GM15510 (cell line): Measurements from ENCODE around the gene TP53I3.

Experiments
- POLR2A ChIP-seq: IDR thresholded peaks from 3 replicates; pipeline ENCODE4 v1.6.1; 2011; ENCODE audit warnings: borderline replicate concordance; ENCODE audit not compliant: insufficient read length; ENCODE audit errors: extremely low read depth

Gene TP53I3, protein sequence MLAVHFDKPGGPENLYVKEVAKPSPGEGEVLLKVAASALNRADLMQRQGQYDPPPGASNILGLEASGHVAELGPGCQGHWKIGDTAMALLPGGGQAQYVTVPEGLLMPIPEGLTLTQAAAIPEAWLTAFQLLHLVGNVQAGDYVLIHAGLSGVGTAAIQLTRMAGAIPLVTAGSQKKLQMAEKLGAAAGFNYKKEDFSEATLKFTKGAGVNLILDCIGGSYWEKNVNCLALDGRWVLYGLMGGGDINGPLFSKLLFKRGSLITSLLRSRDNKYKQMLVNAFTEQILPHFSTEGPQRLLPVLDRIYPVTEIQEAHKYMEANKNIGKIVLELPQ

DNA sequence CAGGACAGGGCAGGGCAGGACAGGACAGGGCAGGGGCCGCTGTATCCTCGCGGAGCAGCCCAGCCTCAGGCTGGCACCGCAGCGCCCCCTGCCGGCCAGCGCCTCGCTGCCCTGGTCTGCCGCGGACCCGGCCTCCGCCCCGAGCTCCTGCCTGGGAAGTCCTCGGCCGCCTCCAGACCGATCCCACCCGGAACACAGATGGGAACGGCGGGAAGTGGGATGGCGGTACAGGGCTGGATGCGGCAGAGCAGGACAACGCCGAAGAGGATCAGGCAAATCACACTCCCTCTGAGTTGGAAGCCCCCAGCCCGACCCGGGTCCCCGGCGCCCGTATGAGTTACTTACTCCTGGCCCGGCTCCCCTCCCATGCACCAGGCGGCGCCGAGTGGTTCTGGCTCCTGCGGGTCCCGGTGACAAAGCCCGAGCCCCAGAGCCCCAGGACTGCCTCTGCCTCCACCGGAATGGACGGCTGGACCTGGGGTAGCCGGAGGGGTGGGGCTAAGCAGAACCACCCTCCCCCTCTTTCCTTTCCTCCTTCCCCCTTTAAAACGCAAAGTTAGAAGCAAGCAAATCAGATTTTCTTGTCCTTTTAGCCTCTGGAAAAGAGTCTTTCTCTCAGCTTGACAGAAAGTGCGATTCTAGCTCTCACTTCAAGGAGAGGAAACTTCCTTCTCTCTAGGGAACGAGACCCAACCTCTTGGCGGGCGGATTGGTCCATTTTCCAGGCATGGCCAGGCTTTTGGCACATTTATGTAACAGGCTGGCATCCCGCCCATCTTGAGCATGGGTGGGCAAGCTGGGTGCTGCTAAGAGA lies at the start of gene TP53I3:
Gene TP53I3, minus strand, starts transcription at position 449 of the 814 bp plus-strand sequence. CDS start 508 bp downstream, outside the sequence.
- peak; percentile 60 for TF ChIP-seq POLR2A

DNA sequence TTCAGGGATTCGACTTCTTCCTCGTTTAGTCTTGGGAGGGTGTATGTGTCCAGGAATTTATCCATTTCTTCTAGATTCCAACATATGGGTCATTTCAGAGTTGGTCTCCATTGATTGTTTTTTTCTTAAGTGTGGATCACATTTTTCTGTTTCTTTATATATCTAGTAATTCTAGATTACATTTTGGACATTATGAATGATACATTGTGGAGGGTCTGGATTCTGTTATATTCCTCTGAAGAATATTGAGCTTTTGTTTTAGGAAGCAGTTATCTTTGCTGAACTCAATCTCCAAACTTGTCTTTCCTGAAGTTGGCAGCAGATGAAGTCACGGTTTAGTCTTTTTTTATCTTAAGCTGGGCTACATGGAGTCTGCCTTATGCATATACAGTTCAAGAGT lies 47.9 kb upstream of the TP53I3 start:
- no peak for TF ChIP-seq POLR2A

DNA sequence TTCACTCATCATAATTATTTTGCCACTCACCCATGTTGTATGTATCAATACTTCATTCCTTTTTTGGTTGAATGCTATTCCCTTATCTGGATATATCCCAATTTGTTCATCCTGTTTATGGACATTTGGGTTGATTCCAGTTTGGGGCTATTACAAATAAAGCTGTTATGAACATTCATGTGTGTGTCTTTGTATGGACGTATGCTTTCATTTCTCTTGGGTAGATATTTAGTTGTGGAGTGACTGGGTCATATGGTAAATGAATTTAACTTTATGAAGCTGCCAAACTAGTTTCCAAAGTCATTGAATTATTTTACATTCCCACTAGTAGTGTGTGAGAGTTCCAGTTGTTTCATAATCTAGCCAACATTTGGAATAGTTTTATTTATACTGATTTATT lies 41.3 kb upstream of the TP53I3 start:
- TF ChIP-seq POLR2A = no peak

DNA sequence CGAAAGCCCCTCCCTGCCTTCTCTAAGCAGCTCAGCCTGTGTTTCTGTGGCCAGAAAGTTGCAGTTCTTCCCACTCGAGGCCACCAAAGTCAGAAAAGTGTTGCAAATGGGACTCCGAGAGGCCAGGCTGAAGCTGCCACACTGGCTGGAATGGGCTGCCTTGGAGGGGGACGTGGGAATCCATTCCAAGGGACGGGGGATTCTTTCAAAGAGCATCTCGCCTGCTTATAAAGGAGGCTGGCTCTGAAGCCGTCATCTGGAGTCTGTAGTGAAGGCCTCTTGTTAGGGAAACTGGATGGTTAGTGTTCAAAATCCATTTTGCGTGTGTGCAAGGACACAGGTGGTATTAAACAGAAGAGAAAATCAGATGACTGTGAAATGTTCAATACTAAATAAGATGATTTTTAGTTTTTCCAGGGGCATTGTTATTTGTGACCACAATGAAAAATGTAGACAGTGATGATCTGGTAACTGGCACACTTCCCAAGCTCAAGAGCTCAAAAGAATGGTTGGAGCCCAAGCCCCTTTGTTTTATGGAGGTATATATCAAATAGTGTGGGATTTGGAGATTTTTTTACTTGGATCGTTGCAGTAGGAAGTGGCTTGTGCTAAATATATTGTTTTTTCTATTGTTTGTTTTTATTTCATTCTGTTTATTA lies 39.4 kb upstream of the TP53I3 start:
- TF ChIP-seq POLR2A = no peak

DNA sequence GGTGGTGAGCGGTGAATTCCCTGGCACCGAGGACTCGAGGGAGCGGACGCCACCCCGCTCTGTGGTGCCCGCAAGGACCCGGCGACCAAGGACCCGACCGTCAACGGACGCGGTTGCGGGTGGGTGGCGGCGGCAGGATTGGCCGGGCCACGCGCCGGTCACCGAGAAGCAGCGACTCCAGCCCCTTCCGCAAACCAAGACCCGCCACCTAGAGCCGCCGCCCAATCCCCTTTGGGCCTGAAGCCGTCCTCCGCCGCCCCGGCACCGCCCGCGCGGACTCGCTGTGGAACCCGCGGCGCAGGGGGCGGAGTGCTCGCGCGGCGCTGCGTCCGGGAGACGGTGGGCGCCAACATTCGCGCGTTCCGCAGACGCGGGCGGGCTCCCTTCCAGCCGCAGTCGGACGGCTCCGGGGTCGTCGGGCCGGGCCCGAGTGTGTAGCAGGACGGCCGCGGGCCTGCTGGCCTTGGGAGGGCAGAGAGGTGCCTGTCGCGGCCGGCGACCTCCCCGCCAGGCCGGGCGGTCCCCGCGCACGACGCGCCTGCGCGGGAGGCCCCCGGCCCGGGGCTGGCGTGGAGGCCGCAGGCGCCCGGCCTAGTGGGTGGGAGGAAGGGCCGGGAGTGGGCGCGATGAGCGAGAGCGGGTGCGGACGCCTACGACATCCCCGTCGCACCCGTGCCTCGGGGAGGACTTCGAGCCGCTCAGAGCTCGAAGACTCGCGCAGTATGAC lies 38.7 kb upstream of the TP53I3 start, which contains the start of the genes FAM228B and PFN4:
Gene FAM228B, plus strand, starts transcription at position 275 of the 727 bp plus-strand sequence. CDS start 893 bp downstream, outside the sequence.
Gene PFN4, minus strand, starts transcription at position 140 of the 727 bp plus-strand sequence. CDS start 799 bp downstream, outside the sequence.
- TF ChIP-seq POLR2A = peak; percentile 93

DNA sequence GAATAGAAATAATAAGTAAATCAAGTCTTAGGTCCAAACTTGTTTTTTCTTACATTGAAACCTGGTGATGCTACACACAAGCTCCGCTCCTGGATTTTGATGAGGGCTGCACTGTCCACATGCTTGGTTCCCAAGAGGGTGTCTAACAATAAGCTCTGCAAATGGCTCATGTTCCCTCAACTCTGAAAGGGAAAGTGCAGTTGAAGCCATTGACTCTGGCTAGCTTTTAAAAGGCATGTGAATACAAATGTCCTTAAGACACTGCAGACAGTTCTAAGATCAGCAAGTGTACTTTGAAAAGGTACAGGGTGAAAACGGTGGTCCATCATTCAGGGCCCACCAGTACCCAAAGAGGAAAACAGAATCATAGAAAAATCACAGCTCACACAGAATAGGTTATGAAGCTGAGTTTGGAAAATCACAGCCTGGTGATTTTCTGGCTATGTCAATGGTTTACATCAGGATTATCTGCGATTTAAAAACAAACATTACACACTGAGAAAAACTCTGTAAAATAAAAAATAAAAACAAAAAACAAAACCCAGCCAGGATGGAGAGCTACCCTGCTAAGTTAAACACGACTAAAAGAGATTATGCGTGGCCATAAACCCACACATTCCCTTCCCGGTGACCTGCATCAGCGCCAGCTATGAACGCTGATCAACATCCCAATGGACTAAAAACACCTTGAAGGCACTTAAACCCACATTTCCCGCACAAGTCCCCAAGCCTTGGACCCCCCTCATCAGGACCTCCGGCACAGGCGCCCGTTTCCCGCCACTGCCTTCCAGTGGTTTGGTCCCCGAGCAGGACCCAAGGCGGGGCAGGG lies 37.9 kb upstream of the TP53I3 start:
- no peak for TF ChIP-seq POLR2A

DNA sequence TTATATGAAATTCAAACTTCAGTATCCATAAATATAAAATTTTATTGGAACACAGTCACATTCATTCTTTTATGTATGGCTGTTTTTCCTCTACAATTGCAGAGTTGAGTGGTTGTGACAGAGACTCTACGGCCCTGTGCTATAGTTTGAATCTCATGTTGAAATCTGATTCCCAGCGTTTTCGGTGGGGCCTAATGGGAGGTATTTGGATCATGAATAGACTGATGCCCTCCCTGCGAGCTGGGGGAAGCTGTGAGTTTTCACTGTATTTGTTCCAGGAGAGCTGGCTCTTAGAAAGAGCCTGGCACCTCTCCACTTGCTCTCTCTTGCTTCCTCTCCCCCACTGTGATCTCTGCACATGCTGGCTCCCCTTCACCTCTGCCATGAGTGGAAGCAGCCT lies 36.8 kb upstream of the TP53I3 start:
- TF ChIP-seq POLR2A = no peak

DNA sequence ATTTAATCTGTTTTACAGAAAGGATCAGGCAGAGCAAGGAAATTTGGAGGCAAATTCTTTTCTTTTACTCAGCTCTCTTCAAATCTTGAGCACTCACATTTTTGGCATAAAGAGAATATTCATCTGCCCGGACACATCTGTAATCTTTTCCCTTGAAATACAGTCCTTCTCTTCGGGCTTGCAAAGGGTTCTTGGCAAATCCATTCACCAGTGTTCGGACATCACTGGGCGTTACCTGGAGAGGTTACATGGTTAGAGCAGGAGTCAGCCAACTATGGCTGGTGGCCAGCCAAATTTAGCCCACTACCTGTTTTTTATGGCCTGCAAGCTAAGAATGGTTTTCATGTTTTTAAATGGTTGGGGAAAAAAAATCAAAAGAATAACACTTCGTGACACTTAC lies 36.4 kb upstream of the TP53I3 start:
- TF ChIP-seq POLR2A = no peak

DNA sequence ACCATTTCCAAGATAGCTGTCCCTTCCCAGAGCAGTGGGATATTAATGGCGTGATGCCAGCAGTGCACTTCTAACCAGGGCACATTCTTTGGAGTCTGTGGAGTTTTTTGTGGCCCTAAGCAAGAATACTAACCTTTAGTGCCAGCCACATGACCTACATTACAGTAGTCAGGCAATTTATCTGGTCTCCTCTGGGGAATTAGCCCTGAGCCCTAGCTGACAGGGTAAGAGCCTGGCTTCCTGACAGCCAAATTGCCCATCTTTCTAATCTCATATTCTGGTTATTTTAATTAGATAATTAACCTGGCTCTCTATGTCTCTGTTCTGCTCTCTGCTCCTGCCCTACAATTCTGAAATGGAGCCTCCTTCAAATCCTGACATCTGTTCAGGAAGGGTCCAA lies 33.3 kb upstream of the TP53I3 start:
- TF ChIP-seq POLR2A = no peak

DNA sequence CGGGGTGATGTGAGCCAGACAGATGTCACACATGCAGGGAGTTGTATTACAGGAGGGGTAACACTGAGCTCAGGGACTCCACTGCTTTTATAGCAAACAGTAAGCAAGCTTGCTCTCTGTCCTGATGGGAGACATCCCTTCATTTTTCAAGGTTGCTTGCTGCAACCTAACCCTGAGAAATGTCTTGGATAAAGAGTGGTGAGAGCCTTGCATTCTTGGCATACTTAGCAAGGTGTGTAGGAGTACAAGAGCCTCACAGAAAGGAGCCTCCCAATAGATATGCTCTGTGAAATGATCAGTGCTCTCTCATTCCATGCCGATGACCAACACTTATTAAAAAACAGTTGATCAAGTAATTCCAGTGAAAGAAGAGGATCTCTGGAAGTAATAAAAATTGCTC lies 30.4 kb upstream of the TP53I3 start:
- TF ChIP-seq POLR2A = no peak

DNA sequence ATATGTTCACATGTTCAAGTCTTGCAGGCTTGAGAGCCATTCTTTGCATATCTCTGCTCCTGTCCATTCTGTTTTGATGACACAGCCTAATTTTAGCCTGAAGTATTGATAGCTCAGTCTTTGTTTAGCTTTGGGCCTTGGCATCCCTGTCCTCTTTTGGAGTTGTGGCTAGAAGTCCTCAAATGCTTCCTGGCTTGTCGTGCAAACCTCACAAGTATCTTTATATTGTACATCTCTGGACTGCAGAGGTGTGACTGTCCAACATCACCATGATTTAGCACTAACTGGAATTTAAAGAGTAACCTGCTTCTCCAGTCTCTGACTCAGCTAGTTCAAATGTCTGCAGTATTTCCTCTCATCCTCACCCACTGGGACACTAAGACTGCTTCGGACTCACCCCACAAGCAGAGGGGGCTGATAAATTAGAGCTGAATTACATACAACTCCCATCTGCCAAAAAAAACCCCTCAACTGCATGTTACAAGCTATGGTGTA lies 26.8 kb upstream of the TP53I3 start:
- TF ChIP-seq POLR2A = no peak

DNA sequence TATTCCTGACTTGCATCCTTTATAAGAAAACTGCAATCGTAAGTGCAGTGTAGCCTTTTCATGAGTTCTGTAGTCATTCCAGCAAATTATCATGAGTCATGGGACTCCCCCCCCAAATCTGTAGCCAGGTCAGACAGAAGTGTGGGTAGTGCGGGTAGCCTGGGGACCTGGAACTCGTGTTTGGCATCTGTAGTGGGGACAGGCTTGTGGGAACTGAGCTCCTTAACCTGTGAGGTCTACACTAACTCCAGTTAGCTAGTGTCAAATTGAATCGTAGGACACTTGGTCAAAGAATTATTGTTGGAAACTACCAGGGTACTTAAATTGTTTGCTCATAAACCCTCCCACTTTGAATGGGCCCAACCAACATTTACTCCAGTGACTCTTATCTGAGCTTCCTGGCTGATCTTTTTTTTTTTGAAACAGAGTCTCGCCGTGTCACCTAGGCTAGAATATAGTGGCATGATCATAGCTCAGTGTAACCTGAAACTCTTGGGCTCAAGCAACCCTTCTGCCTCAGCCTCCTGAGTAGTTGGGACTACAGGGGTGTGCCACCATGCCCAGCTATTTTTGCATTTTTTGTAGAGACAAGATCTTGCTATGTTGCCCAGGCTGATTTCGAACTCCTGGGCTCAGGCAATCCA lies 26.1 kb upstream of the TP53I3 start:
- TF ChIP-seq POLR2A = no peak

DNA sequence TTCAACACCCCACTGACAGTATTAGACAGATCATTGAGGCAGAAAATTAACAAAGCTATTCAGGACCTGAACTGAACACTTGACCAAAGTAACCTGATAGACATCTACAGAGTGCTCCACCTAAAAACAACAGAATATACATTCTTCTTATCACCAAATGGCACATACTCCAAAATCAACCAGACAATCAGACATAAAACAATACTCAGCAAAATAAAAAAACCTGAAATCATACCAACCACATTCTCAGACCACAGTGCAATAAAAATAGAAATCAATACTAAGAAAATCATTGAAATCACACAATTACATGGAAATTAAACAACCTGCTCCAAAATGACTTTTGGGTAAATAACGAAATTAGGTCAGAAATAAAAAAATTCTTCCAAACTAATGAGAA lies 22.7 kb upstream of the TP53I3 start:
- no peak for TF ChIP-seq POLR2A
